ENCODE data around the gene FZD10.

The FZD10 gene

GRCh38 chr12:130132831-130133511, 29.3 kb upstream of the FZD10 start:
- TF ChIP-seq CTCF (IDR thresholded peaks at IDR 0.05; ENCODE audit: low read depth, low read length) = no peak
- no peak overlapping the region for H3K4me3 ChIP-seq (ENCODE audit: low read depth, low read length)

- no peak for TF ChIP-seq CTCF (IDR thresholded peaks at IDR 0.05; ENCODE audit: low read depth, low read length)
- no peak overlapping the region for H3K4me3 ChIP-seq (ENCODE audit: low read depth, low read length)
Measured at GRCh38 chr12:130133851-130134562, 28.3 kb upstream of the FZD10 start.

GRCh38 chr12:130134563-130134915, 27.7 kb upstream of the FZD10 start:
- H3K4me3 ChIP-seq (ENCODE audit: low read depth, low read length) = no peak overlapping the region
- TF ChIP-seq CTCF (IDR thresholded peaks at IDR 0.05; ENCODE audit: low read depth, low read length) = no peak

- no peak for TF ChIP-seq CTCF (IDR thresholded peaks at IDR 0.05; ENCODE audit: low read depth, low read length)
- H3K4me3 ChIP-seq (ENCODE audit: low read depth, low read length) = no peak overlapping the region
Measured at GRCh38 chr12:130136509-130137039, 25.7 kb upstream of the FZD10 start.

GRCh38 chr12:130137040-130138018, 24.9 kb upstream of the FZD10 start:
- H3K4me3 ChIP-seq (ENCODE audit: low read depth, low read length) = no peak overlapping the region
- TF ChIP-seq CTCF (IDR thresholded peaks at IDR 0.05; ENCODE audit: low read depth, low read length) = no peak

DNA sequence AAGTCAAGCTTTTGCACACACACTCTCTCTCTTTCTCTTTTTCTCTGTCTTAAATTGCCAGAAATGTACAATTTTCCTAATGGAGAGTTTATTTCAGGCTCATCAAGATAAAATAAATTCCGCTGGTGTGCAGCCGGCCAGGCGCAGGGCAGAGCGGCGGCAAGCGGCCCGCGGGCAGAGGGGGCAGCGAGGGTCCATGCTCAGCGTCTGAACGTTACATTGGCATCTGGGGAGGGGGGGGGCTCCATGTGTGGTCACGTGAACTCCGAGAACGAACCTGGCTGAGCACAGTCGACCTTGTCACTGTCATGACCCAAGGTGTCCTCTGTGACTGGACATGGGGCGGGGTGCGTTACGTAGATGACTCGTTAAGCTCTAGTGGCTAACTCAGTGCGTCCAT, 23.8 kb upstream of the FZD10 start:
- no peak for TF ChIP-seq CTCF (IDR thresholded peaks at IDR 0.05; ENCODE audit: low read depth, low read length)
- H3K4me3 ChIP-seq (ENCODE audit: low read depth, low read length) = no peak overlapping the region
